Cardiac fibroblast (primary cell): ENCODE measurements around the gene PTPN2.

ENCODE experiments used
- DNase-seq, 2 donors: peaks; one replicate each; pipeline versions ENCODE4 v3.0.0 to v3.0.0-alpha.2; 2010; ENCODE audit warnings: low read depth in 2 of 2
- H3K4me3 ChIP-seq, 2 donors: replicated peaks in 1 of 2; 1 replicate in 1 of 2; 2 replicates in 1 of 2; pipeline ENCODE4 v1.5.1; 2011; ENCODE audit warnings: low read depth in 2 of 2, low read length in 2 of 2, mild to moderate bottlenecking in 2 of 2, moderate library complexity in 1 of 2
- TF ChIP-seq, protein P1 (sequence below): IDR thresholded peaks from one replicate; pipeline ENCODE4 v1.5.1; 2011; ENCODE audit warnings: low read depth, mild to moderate bottlenecking, low read length, inconsistent platforms

PTPN2 gene

DNA sequence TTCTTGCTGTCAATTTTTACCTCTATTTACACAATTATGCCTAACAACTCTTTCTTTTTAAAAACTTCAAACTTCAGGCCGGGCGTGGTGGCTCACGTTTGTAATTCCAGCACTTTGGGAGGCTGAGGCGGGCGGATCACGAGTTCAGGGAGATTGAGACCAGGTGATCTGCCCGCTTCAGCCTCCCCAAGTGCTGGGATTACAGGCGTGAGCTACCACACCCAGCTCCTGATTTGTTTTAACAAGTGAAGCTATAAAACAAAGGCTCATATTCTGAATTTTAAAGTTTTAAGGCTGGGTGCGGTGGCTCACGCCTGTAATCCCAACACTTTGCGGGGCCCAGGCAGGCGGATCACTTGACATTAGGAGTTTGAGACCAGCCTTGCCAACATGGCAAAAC, 15.5 kb downstream of the PTPN2 start:
- DNase-seq = no peak
- H3K4me3 ChIP-seq = no peak overlapping the region
- TF ChIP-seq, protein P1, sequence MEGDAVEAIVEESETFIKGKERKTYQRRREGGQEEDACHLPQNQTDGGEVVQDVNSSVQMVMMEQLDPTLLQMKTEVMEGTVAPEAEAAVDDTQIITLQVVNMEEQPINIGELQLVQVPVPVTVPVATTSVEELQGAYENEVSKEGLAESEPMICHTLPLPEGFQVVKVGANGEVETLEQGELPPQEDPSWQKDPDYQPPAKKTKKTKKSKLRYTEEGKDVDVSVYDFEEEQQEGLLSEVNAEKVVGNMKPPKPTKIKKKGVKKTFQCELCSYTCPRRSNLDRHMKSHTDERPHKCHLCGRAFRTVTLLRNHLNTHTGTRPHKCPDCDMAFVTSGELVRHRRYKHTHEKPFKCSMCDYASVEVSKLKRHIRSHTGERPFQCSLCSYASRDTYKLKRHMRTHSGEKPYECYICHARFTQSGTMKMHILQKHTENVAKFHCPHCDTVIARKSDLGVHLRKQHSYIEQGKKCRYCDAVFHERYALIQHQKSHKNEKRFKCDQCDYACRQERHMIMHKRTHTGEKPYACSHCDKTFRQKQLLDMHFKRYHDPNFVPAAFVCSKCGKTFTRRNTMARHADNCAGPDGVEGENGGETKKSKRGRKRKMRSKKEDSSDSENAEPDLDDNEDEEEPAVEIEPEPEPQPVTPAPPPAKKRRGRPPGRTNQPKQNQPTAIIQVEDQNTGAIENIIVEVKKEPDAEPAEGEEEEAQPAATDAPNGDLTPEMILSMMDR = no peak

DNA sequence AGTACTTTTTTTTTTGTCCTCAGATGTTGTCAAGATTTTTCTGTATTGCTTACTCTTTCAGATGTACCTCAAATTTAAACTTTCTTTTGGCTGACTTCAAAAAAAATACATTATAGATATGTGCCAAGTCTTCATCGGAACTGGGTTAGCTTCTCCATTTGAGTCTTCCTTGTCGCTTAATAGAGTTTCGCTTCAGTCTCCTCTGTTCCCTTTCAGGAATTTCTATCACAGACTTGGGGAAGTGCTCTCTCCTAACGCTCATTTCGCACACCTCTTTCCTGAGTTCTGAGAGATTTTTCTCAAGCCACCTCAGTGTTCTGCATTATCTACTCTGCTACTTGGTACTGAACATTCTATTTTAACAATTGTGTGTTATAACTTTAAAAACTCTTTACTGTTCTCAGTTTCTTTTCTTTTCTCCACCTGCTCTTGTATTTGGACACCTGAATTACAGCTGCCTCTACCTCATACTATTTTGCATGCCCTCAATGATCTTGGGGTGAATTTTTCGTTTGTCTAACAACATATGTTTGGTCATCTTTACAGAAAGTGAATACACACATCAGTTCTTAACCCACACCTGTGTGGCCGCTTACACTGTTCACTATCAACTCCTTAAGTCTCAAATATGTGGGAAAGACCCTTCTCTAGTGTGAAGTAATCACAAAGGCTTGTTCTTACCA, 16.5 kb downstream of the PTPN2 start:
- no peak overlapping the region for H3K4me3 ChIP-seq
- TF ChIP-seq, protein P1 = no peak
- no peak for DNase-seq

DNA sequence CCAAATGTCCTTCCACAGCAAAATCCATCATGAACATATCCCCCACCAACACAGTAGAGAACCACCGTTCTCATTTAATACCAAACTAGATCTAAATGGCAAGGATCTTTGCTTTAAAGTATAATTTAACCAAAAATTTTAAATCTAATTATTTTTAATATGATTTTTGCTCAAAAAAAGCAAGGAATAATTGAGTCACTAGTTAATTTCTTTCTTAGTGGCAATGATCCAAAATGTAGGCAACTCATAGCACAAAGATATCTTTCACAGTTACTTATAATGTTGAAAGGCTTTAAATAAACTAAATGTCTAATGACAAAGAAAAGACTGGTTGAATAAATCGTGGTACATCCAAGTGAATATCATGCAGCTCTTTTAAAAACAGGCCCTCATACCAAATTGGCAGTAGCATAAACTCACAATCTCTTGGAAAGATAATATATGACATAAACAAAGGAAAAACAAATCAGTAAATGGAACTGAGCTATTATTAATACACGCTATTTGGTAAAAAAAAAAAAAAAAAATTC, 20.3 kb downstream of the PTPN2 start:
- no peak for DNase-seq
- TF ChIP-seq, protein P1 = no peak
- H3K4me3 ChIP-seq = no peak overlapping the region

DNA sequence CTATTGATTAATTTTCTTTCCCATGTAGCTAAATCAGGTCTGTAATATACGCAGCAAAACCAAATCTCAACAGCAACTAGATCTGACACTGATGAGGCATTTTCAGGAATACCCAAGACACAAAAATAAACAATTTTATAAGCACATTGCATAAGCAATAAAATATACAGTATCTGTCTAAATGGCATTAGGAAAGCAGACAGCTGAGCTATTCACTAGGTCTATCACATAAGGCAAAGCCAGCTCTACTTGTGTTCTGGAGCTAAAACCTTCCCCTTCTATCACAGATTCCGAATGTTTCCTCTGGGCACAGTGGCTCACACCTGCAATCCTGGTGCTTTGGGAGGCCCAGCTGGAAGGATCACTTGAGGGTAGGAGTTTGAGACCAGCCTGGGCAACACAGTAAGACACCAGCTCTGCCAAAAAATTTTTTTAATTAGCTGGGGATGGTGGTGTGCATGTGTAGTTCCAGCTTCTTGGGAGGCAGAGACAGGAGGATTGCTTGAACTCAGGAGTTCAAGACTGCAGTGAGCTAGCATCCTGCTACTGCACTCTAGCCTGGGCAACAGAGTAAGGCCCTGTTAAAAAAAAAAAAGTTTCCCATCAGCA, 21.1 kb downstream of the PTPN2 start:
- TF ChIP-seq, protein P1 = no peak
- DNase-seq = no peak
- H3K4me3 ChIP-seq = no peak overlapping the region

DNA sequence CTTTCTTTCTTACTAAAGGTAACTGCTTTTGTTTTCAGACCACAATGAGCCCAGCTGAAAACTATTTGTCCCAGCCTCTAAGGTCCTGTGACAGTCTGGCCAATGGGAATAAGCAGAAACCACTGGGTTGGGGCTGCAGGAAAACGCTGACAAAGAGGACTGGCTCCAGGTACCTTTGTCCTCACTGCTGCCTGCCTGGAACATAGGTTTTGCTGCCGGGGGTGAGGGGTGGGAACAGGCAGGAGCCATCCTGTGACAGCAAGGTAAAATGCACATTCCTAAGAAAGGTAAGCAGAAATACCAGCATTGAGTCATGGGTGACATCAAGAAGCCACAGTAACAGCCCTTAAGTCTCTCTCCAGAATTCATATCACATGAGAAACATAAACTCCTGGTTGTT, 21.6 kb downstream of the PTPN2 start:
- H3K4me3 ChIP-seq = no peak overlapping the region
- TF ChIP-seq, protein P1 = no peak
- no peak for DNase-seq

DNA sequence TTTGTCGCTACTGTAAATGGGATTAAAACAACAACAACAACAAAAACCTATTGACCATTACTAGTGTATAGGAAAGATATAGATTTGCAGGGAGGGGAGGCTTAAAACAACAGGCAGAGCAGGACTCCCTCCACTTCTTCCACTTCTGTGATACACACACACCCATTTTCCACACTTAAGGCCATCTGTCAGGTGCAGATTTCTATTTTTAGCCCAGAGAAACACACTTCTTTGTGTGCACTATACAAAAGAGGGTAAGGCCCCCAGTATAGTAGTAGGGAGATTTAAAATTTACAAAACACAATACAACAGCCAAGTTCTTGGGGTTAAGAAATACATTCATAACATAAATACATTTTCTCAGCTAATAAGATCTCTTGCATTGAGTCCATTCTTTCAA, 22.4 kb downstream of the PTPN2 start:
- no peak for DNase-seq
- H3K4me3 ChIP-seq = no peak overlapping the region
- TF ChIP-seq, protein P1 = no peak
